Thymus (tissue), 11 donors: Measurements from ENCODE around the gene RAPGEFL1. TPM values are rescaled to one million over a fixed set of nuclear protein-coding genes. Genes with fewer than 3 reads are reported as not detected.
A peak's percentile ranks its signal among the peaks of the same experiment; 100 is the strongest.

Experiments
- DNase-seq, 9 donors: peaks; one replicate each; pipeline ENCODE4 v3.0.0-alpha.2; 2013; ENCODE audit warnings: low spot score in 9 of 9, low read depth in 6 of 9, missing footprints in 1 of 9
- H3K27ac ChIP-seq, 2 donors: one replicate each; pipeline ENCODE4 v1.5.1; 2013; ENCODE audit warnings: control low read depth in 1 of 2, low read depth in 1 of 2, low read length in 1 of 2, mild to moderate bottlenecking in 1 of 2, moderate library complexity in 1 of 2
- H3K27me3 ChIP-seq, 2 donors: one replicate each; pipeline ENCODE4 v1.5.1; 2013; ENCODE audit warnings: low read length in 1 of 2; ENCODE audit not compliant: control insufficient read depth in 2 of 2, insufficient read depth in 1 of 2
- H3K36me3 ChIP-seq, 2 donors: one replicate each; pipeline ENCODE4 v1.5.1; 2013; ENCODE audit warnings: low read length in 1 of 2, mild to moderate bottlenecking in 1 of 2, moderate library complexity in 1 of 2; ENCODE audit not compliant: control insufficient read depth in 2 of 2, insufficient read depth in 2 of 2
- H3K4me1 ChIP-seq, 2 donors: one replicate each; pipeline ENCODE4 v1.5.1; 2013; ENCODE audit warnings: low read length in 2 of 2; ENCODE audit not compliant: control insufficient read depth in 2 of 2, insufficient read depth in 2 of 2
- H3K4me3 ChIP-seq, 2 donors: one replicate each; pipeline ENCODE4 v1.5.1; 2013; ENCODE audit warnings: low read length in 2 of 2, control low read depth in 1 of 2, mild to moderate bottlenecking in 1 of 2
- H3K9me3 ChIP-seq, 2 donors: one replicate each; pipeline ENCODE4 v1.5.1; 2013; ENCODE audit warnings: low read length in 1 of 2, mild to moderate bottlenecking in 1 of 2; ENCODE audit not compliant: control insufficient read depth in 2 of 2, insufficient read depth in 1 of 2
- WGBS: extraction: QIAGEN DNeasy Blood & Tissue Kit; methylation state at CpG from one replicate; pipeline ENCODE4 v1.1.7; 2013; 5-methylcytosine and 5-hydroxymethylcytosine counted together
- polyA plus RNA-seq: library from polyadenylated mRNA; stranded (reverse); fragments of 200-250 nt; gene quantifications from one replicate; pipeline ENCODE4 v1.2.3, GENCODE V29; 2013
- total RNA-seq: library from RNA; stranded (reverse); fragments of 120-200 nt; gene quantifications from one replicate; pipeline ENCODE4 v1.2.4, GENCODE V29; 2013
- donor health status: healthy.

Gene RAPGEFL1
- total and polyA plus RNA-seq, 2 donors = 0.99 to 17.4 TPM

- Histone ChIP-seq H3K4me3 (no peak overlapping the region), H3K27me3 (no peaks in the 10 kb centered on the region), H3K27ac (no peak overlapping the region), H3K4me1 (no peaks in the 10 kb centered on the region), H3K9me3 (no peaks in the 10 kb centered on the region), H3K36me3 (peaks cover 70 to 85% of the 10 kb centered on the region in 2 donors)
- WGBS = 59% methylated on average over 2 of the region's 2 CpGs
- DNase-seq = no peak
Observed at GRCh38 chr17:40170325-40170724, 6.9 kb upstream of the RAPGEFL1 start.

- Histone ChIP-seq H3K36me3 (peaks cover 79 to 81% of the 10 kb centered on the region in 2 donors), H3K27ac (no peak overlapping the region), H3K4me1 (peaks cover 0 to 4% of the 10 kb centered on the region in 2 donors), H3K27me3 (no peaks in the 10 kb centered on the region), H3K9me3 (no peaks in the 10 kb centered on the region), H3K4me3 (no peak overlapping the region)
- WGBS = 95% methylated on average over 1 of the region's 1 CpG
- no peak for DNase-seq
Observed at GRCh38 chr17:40171750-40172149, 5.5 kb upstream of the RAPGEFL1 start.

- DNase-seq = no peak
- WGBS = 99% methylated on average over 4 of the region's 4 CpGs
- H3K27me3 ChIP-seq = peaks cover 0 to 8% of the 10 kb centered on the region in 2 donors
- H3K4me3 ChIP-seq = no peak overlapping the region
- no peak overlapping the region for H3K27ac ChIP-seq
- H3K36me3 ChIP-seq = peaks cover 64 to 67% of the 10 kb centered on the region in 2 donors
- H3K9me3 ChIP-seq = no peaks in the 10 kb centered on the region
- H3K4me1 ChIP-seq = peaks cover 7 to 15% of the 10 kb centered on the region in 2 donors
Observed at GRCh38 chr17:40173091-40173777, 4.0 kb upstream of the RAPGEFL1 start.

GRCh38 chr17:40173778-40174135 lies 3.5 kb upstream of the RAPGEFL1 start:
- Histone ChIP-seq H3K4me1 (peaks cover 7 to 18% of the 10 kb centered on the region in 2 donors), H3K27ac (no peak overlapping the region), H3K36me3 (peaks cover 60 to 63% of the 10 kb centered on the region in 2 donors), H3K27me3 (peaks cover 4 to 13% of the 10 kb centered on the region in 2 donors), H3K4me3 (no peak overlapping the region), H3K9me3 (no peaks in the 10 kb centered on the region)
- WGBS = 94% methylated on average over 3 of the region's 3 CpGs
- DNase-seq = no peak

GRCh38 chr17:40174514-40174913 lies 2.8 kb upstream of the RAPGEFL1 start:
- Histone ChIP-seq H3K4me3 (no peak overlapping the region), H3K36me3 (peaks cover 53 to 55% of the 10 kb centered on the region in 2 donors), H3K9me3 (no peaks in the 10 kb centered on the region), H3K27ac (no peak overlapping the region), H3K27me3 (peaks cover 4 to 13% of the 10 kb centered on the region in 2 donors), H3K4me1 (peaks cover 7 to 18% of the 10 kb centered on the region in 2 donors)
- WGBS = 100% methylated on average over 1 of the region's 1 CpG
- no peak for DNase-seq

GRCh38 chr17:40175928-40176753 lies 1.1 kb upstream of the RAPGEFL1 start:
- Histone ChIP-seq H3K4me3 (no peak overlapping the region), H3K27ac (no peak overlapping the region), H3K4me1 (peaks cover 7 to 19% of the 10 kb centered on the region in 2 donors), H3K27me3 (peaks cover 4 to 13% of the 10 kb centered on the region in 2 donors), H3K9me3 (no peaks in the 10 kb centered on the region), H3K36me3 (peaks cover 39% of the 10 kb centered on the region in 2 donors)
- DNase-seq = no peak
- WGBS = 96% methylated on average over 7 of the region's 7 CpGs

DNA sequence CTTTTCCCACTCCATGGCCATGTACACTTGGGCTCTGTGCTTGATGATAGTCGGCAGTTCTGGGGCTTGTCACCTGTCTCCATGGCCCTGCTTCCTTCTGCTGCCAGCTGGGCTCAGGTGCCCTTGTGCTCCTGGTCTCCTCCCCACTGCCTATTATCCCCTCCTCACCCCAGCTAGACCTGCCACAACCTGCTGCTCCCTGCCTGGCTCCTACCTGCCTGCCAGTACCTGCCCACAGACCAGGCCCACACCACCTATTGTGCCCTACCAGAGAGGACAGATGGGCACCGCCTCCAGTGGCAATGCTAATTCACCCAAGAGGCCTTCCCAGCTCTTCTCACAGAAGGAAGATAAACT lies 538 bp upstream of the RAPGEFL1 start:
- no peak for DNase-seq
- 92% methylated on average over 2 of the region's 2 CpGs for WGBS
- peaks cover 7 to 21% of the 10 kb centered on the region in 2 donors for H3K4me1 ChIP-seq

GRCh38 chr17:40178021-40178601 lies 841 bp downstream of the RAPGEFL1 start:
- Histone ChIP-seq H3K4me3 (peak overlapping the region in 1 of 2 donors; percentile 53), H3K4me1 (peaks cover 7 to 21% of the 10 kb centered on the region in 2 donors), H3K27me3 (peaks cover 4 to 13% of the 10 kb centered on the region in 2 donors), H3K27ac (no peak overlapping the region), H3K36me3 (peaks cover 22 to 25% of the 10 kb centered on the region in 2 donors), H3K9me3 (no peaks in the 10 kb centered on the region)
- 46% methylated on average over 46 of the region's 46 CpGs for WGBS
- peak in 1 of 9 donors; percentile 25 for DNase-seq

More for the DNA sequence above, 538 bp upstream of the RAPGEFL1 start:
- Histone ChIP-seq H3K27me3 (peaks cover 4 to 13% of the 10 kb centered on the region in 2 donors), H3K36me3 (peaks cover 33 to 34% of the 10 kb centered on the region in 2 donors), H3K9me3 (no peaks in the 10 kb centered on the region), H3K4me3 (no peak overlapping the region), H3K27ac (no peak overlapping the region)

DNA sequence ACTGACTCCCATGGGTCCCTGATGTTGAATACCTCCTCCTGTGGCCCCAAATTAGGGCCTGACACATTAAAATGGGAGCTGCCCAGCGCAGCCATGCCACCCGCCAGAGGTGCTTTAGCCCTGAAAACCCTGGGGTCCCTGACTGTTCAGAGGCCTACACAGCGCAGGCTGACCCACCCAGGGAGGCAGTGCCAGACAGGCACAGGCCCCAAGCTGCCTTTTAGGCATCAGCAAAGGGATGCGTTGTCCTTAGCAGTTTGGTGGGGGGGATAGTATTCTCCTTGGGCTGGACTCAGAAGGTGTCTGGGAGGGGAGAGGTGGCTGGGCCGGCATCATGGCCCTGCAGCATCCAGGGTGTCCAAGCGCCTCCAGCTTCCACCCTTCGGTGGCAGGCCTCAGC lies 1.4 kb downstream of the RAPGEFL1 start:
- Histone ChIP-seq H3K4me3 (no peak overlapping the region), H3K27ac (no peak overlapping the region), H3K27me3 (peaks cover 4 to 13% of the 10 kb centered on the region in 2 donors), H3K4me1 (peaks cover 7 to 21% of the 10 kb centered on the region in 2 donors), H3K36me3 (peaks cover 17 to 19% of the 10 kb centered on the region in 2 donors), H3K9me3 (no peaks in the 10 kb centered on the region)
- 97% methylated on average over 7 of the region's 7 CpGs for WGBS
- no peak for DNase-seq
